Neural cell (in vitro differentiated cells): ENCODE measurements around the gene CCDC122. TPM values are rescaled to one million over a fixed set of nuclear protein-coding genes. Genes with fewer than 3 reads are reported as not detected.

ENCODE experiments used
- H2AFZ ChIP-seq: fragments of 200-600, 300-800 bp; sonication (generic), shearing (Covaris generic); 2 replicates; pipeline ENCODE4 v1.6.0; 2014; ENCODE audit warnings: low read depth, mild to moderate bottlenecking, antibody characterized with exemption, low read length, moderate library complexity
- H3F3A ChIP-seq: fragments of 200-600 bp; shearing (Covaris generic); 2 replicates; pipeline ENCODE4 v1.6.1; 2016; ENCODE audit warnings: mild to moderate bottlenecking, moderate library complexity, mixed read lengths, antibody characterized with exemption, low read length; ENCODE audit not compliant: insufficient read depth, poor library complexity, severe bottlenecking
- H3K27ac ChIP-seq: fragments of 200-600, 300-800 bp; sonication (generic), shearing (Covaris generic); 2 replicates; pipeline ENCODE4 v1.5.1; 2014; ENCODE audit warnings: mild to moderate bottlenecking, low read length, moderate library complexity
- H3K27me3 ChIP-seq: fragments of 300-800, 200-600 bp; sonication (generic), shearing (Covaris generic); 2 replicates; pipeline ENCODE4 v1.6.0; 2014; ENCODE audit warnings: mild to moderate bottlenecking, low read depth, low read length, moderate library complexity; ENCODE audit not compliant: insufficient read depth
- H3K36me3 ChIP-seq: fragments of 300-800, 200-600 bp; sonication (generic), shearing (Covaris generic); 2 replicates; pipeline ENCODE4 v1.5.1; 2014; ENCODE audit warnings: mild to moderate bottlenecking, antibody characterized with exemption, low read length, moderate library complexity; ENCODE audit not compliant: insufficient read depth
- H3K4me2 ChIP-seq: fragments of 300-800, 200-600 bp; sonication (generic), shearing (Covaris generic); 2 replicates; pipeline ENCODE4 v1.6.0; 2014; ENCODE audit warnings: mild to moderate bottlenecking, low read length
- H3K4me3 ChIP-seq: fragments of 300-800, 200-600 bp; sonication (generic), shearing (Covaris generic); 2 replicates; pipeline ENCODE4 v1.5.1; 2014; ENCODE audit warnings: mild to moderate bottlenecking, low read length, moderate library complexity
- H3K79me2 ChIP-seq: fragments of 200-600 bp; shearing (Covaris generic); replicated peaks from 2 replicates; pipeline ENCODE4 v1.6.0; 2014; ENCODE audit warnings: mild to moderate bottlenecking, low read length, moderate library complexity; ENCODE audit not compliant: insufficient read depth
- H3K9ac ChIP-seq: fragments of 300-800, 200-600 bp; sonication (generic), shearing (Covaris generic); 2 replicates; pipeline ENCODE4 v1.6.1; 2016; ENCODE audit warnings: mild to moderate bottlenecking, low read length, mixed read lengths
- H3K9me2 ChIP-seq: fragments of 200-600 bp; shearing (Covaris generic); 2 replicates; pipeline ENCODE4 v1.6.1; 2016; ENCODE audit warnings: mild to moderate bottlenecking, low read length, mixed read lengths; ENCODE audit not compliant: insufficient read depth
- H3K9me3 ChIP-seq: fragments of 200-600, 300-800 bp; sonication (generic), shearing (Covaris generic); 2 replicates; pipeline ENCODE4 v1.6.1; 2016; ENCODE audit warnings: mild to moderate bottlenecking, mixed run types, low read length, moderate library complexity, mixed read lengths
- H4K20me1 ChIP-seq: fragments of 200-600 bp; shearing (Covaris generic); 2 replicates; pipeline ENCODE4 v1.6.1; 2016; ENCODE audit warnings: mild to moderate bottlenecking, mixed run types; ENCODE audit not compliant: insufficient read depth
- CTCF ChIP-seq: fragments of 450-650 bp; IDR thresholded peaks from 2 replicates; pipeline ENCODE4 v1.5.1; 2014; ENCODE audit warnings: antibody characterized with exemption, mild to moderate bottlenecking, moderate library complexity; ENCODE audit not compliant: poor library complexity, severe bottlenecking
- EZH2 ChIP-seq: fragments of 200-600, 300-800 bp; shearing (Covaris generic), sonication (generic); IDR thresholded peaks from 2 replicates; pipeline ENCODE4 v1.6.1; 2014; ENCODE audit warnings: antibody characterized with exemption, low read length, borderline replicate concordance, mild to moderate bottlenecking; ENCODE audit not compliant: insufficient read depth, poor library complexity, severe bottlenecking
- MXI1 ChIP-seq: fragments of 450-650 bp; conservative IDR thresholded peaks from 2 replicates; pipeline ENCODE4 v1.6.1; 2014; ENCODE audit warnings: antibody characterized with exemption, mild to moderate bottlenecking; ENCODE audit not compliant: poor library complexity, severe bottlenecking
- POLR2AphosphoS5 ChIP-seq: IDR thresholded peaks from 2 replicates; pipeline ENCODE4 v1.6.1; 2012
- REST ChIP-seq: IDR thresholded peaks from 2 replicates; pipeline ENCODE4 v1.6.1; 2012; ENCODE audit warnings: borderline replicate concordance
- SMC3 ChIP-seq: fragments of 450-650 bp; conservative IDR thresholded peaks from 2 replicates; pipeline ENCODE4 v1.6.1; 2014; ENCODE audit warnings: antibody characterized with exemption, mild to moderate bottlenecking, moderate library complexity; ENCODE audit not compliant: poor library complexity
- polyA plus RNA-seq: library from polyadenylated mRNA; depleted of rRNA; stranded (reverse); fragments of >200 nt; gene quantifications from 2 replicates; pipeline ENCODE4 v1.2.3, GENCODE V29; 2014

The CCDC122 gene
- polyA plus RNA-seq, 1 donor from 2014 or later = 0.79 TPM

- no peak overlapping the region for H2AFZ ChIP-seq
- H3K27ac ChIP-seq = no peak overlapping the region
- H3K4me2 ChIP-seq = no peak overlapping the region
- H3K9ac ChIP-seq = no peak overlapping the region
- H3F3A ChIP-seq = no peaks in the 10 kb centered on the region
- no peak overlapping the region for H3K4me3 ChIP-seq
- no peaks in the 10 kb centered on the region for H3K36me3 ChIP-seq
- H3K9me3 ChIP-seq = no peaks in the 10 kb centered on the region
- no peaks in the 10 kb centered on the region for H3K79me2 ChIP-seq
- H4K20me1 ChIP-seq = no peaks in the 10 kb centered on the region
- H3K9me2 ChIP-seq = no peaks in the 10 kb centered on the region
- TF ChIP-seq CTCF (no peak), POLR2AphosphoS5 (no peak)
- no peaks in the 10 kb centered on the region for H3K27me3 ChIP-seq
These were observed 7.4 kb downstream of the CCDC122 start for GRCh38 chr13:43872181-43872580.

- Histone ChIP-seq H3K9me3 (no peaks in the 10 kb centered on the region), H3K4me2 (no peak overlapping the region), H4K20me1 (no peaks in the 10 kb centered on the region), H3K27ac (no peak overlapping the region), H3K9me2 (no peaks in the 10 kb centered on the region), H3K79me2 (no peaks in the 10 kb centered on the region), H3K27me3 (no peaks in the 10 kb centered on the region), H3K36me3 (no peaks in the 10 kb centered on the region), H3K4me3 (no peak overlapping the region), H2AFZ (no peak overlapping the region), H3K9ac (no peak overlapping the region), H3F3A (no peaks in the 10 kb centered on the region)
- TF ChIP-seq POLR2AphosphoS5 (no peak), MXI1 (no peak), REST (no peak), EZH2 (no peak)
These were observed 13.6 kb downstream of the CCDC122 start for GRCh38 chr13:43865892-43866291.

- Histone ChIP-seq H3K27ac (no peak overlapping the region), H2AFZ (no peak overlapping the region), H3K27me3 (no peaks in the 10 kb centered on the region), H3K79me2 (no peaks in the 10 kb centered on the region), H3K9me3 (no peaks in the 10 kb centered on the region), H4K20me1 (no peaks in the 10 kb centered on the region), H3K4me3 (no peak overlapping the region), H3F3A (no peaks in the 10 kb centered on the region), H3K36me3 (no peaks in the 10 kb centered on the region), H3K9me2 (no peaks in the 10 kb centered on the region), H3K9ac (no peak overlapping the region), H3K4me2 (no peak overlapping the region)
- TF ChIP-seq CTCF (no peak), SMC3 (no peak)
These were observed 14.6 kb downstream of the CCDC122 start for GRCh38 chr13:43864921-43865320.
